Tibial nerve (tissue), 4 donors: ENCODE results near the gene TCP1. TPM values are rescaled to one million over a fixed set of nuclear protein-coding genes. Genes with fewer than 3 reads are reported as not detected.

ENCODE experiments used
- DNase-seq, 2 donors: peaks; one replicate each; pipeline ENCODE4 v3.0.0-alpha.2; 2019; ENCODE audit warnings: low spot score in 2 of 2
- H3K27ac ChIP-seq, 4 donors: fragments of 200-600 bp; sonication (generic) in 3 of 4; one replicate each; pipeline ENCODE4 v1.5.1; 2017 to 2019; ENCODE audit warnings: mild to moderate bottlenecking in 1 of 4
- H3K27me3 ChIP-seq, 2 donors: fragments of 200-600 bp; sonication (generic) in 1 of 2; one replicate each; pipeline versions ENCODE4 v1.5.1 to v1.6.0; 2017 to 2019
- H3K36me3 ChIP-seq, 3 donors: fragments of 200-600 bp; sonication (generic); one replicate each; pipeline ENCODE4 v1.5.1; 2018 to 2019
- H3K4me1 ChIP-seq, 4 donors: fragments of 200-600 bp; sonication (generic) in 3 of 4; one replicate each; pipeline ENCODE4 v1.5.1; 2017 to 2019
- H3K4me3 ChIP-seq, 4 donors: fragments of 200-600 bp; sonication (generic) in 3 of 4; one replicate each; pipeline ENCODE4 v1.5.1; 2017 to 2019; ENCODE audit warnings: mild to moderate bottlenecking in 1 of 4, moderate library complexity in 1 of 4
- H3K9me3 ChIP-seq, 4 donors: fragments of 200-600 bp; sonication (generic) in 3 of 4; one replicate each; pipeline ENCODE4 v1.5.1; 2017 to 2019
- CTCF ChIP-seq, 5 experiments: fragments of 200-600 bp in 3 of 5; fragments of 450-650 bp in 2 of 5; sonication (generic) in 3 of 5; IDR thresholded peaks; one replicate each; pipeline ENCODE4 v1.5.1; 2016 to 2019; ENCODE audit warnings: antibody characterized with exemption in 5 of 5, mild to moderate bottlenecking in 3 of 5, moderate library complexity in 2 of 5
- EP300 ChIP-seq, 2 donors: sonication (generic); formaldehyde crosslinking; IDR thresholded peaks; one replicate each; pipeline ENCODE4 v1.6.1; 2017; ENCODE audit warnings: antibody characterized with exemption in 2 of 2, mild to moderate bottlenecking in 1 of 2
- POLR2A ChIP-seq, 2 donors: fragments of 450-650 bp; IDR thresholded peaks; one replicate each; pipeline ENCODE4 v1.6.1; 2017; ENCODE audit warnings: antibody characterized with exemption in 2 of 2, mild to moderate bottlenecking in 2 of 2, moderate library complexity in 2 of 2
- WGBS, 2 donors: methylation state at CpG; one replicate each; pipeline ENCODE4 v1.1.5; 2018; 5-methylcytosine and 5-hydroxymethylcytosine counted together
- total RNA-seq, 4 donors: library from RNA; depleted of rRNA; stranded (reverse); fragments of >200 nt; gene quantifications; one replicate each; pipeline ENCODE4 v1.1.0, GENCODE V29; 2016

TCP1 gene
- 100 to 1,000 TPM in 2 of 4 donors, 10 to 100 TPM in 2; 81.0 to 106 (median 102) TPM for total RNA-seq

- Histone ChIP-seq H3K4me1 (peaks cover 3 to 68% (median 45%) of the 10 kb centered on the region in 4 donors), H3K9me3 (no peaks in the 10 kb centered on the region), H3K27me3 (no peaks in the 10 kb centered on the region), H3K4me3 (peak within 1 kb of the TSS; percentile 86 to 98 (median 92)), H3K36me3 (peaks cover 0 to 55% (median 0%) of the 10 kb centered on the region in 3 donors), H3K27ac (peak within 1 kb of the TSS; percentile 95 to 100 (median 98))
- WGBS, 2 donors = 0 to 1% methylated on average over 44 to 64 of the region's 64 CpGs
- DNase-seq = peak; percentile 99
- TF ChIP-seq CTCF (IDR thresholded peaks at IDR 0.05) (no peak), EP300 (IDR thresholded peaks at IDR 0.05) (peak; percentile 98 to 99), POLR2A (IDR thresholded peaks at IDR 0.05) (peak; percentile 99)
Observed at GRCh38 chr6:159789377-159790148, at the start of gene TCP1. Gene TCP1 (minus strand): TSS chr6:159789602. CDS start chr6:159789468, 134 bp downstream.

- no peak overlapping the region for H3K4me3 ChIP-seq
- H3K27me3 ChIP-seq = no peaks in the 10 kb centered on the region
- H3K27ac ChIP-seq = no peak overlapping the region
- TF ChIP-seq CTCF (IDR thresholded peaks at IDR 0.05) = no peak
- no peak for TF ChIP-seq POLR2A (IDR thresholded peaks at IDR 0.05)
- TF ChIP-seq EP300 (IDR thresholded peaks at IDR 0.05) = no peak
- peaks cover 0 to 10% (median 3%) of the 10 kb centered on the region in 4 donors for H3K4me1 ChIP-seq
- whole genome bisulfite sequencing, 2 donors = 76 to 81% methylated on average over 7 of the region's 7 CpGs
- no peaks in the 10 kb centered on the region for H3K9me3 ChIP-seq
- DNase-seq = no peak
- H3K36me3 ChIP-seq = no peaks in the 10 kb centered on the region
Observed at GRCh38 chr6:159838020-159838744, 48.8 kb upstream of the TCP1 start.

GRCh38 chr6:159837511-159837910 lies 48.1 kb upstream of the TCP1 start:
- no peak overlapping the region for H3K27ac ChIP-seq
- H3K4me1 ChIP-seq = peaks cover 0 to 10% (median 3%) of the 10 kb centered on the region in 4 donors
- no peaks in the 10 kb centered on the region for H3K9me3 ChIP-seq
- no peak for DNase-seq
- H3K36me3 ChIP-seq = no peaks in the 10 kb centered on the region
- 82 to 94% methylated on average over 8 of the region's 8 CpGs for WGBS, 2 donors
- TF ChIP-seq EP300 (IDR thresholded peaks at IDR 0.05) = no peak
- TF ChIP-seq CTCF (IDR thresholded peaks at IDR 0.05) = no peak
- TF ChIP-seq POLR2A (IDR thresholded peaks at IDR 0.05) = no peak
- H3K27me3 ChIP-seq = no peaks in the 10 kb centered on the region
- H3K4me3 ChIP-seq = no peak overlapping the region

- H3K9me3 ChIP-seq = no peaks in the 10 kb centered on the region
- TF ChIP-seq EP300 (IDR thresholded peaks at IDR 0.05) = no peak
- no peak for DNase-seq
- peak overlapping the region in 2 of 4 donors; percentile 56 to 64 for H3K27ac ChIP-seq
- peak overlapping the region in 1 of 4 donors; percentile 31 for H3K4me3 ChIP-seq
- 75 to 76% methylated on average over 29 of the region's 29 CpGs for WGBS, 2 donors
- H3K36me3 ChIP-seq = no peaks in the 10 kb centered on the region
- peaks cover 0 to 10% (median 3%) of the 10 kb centered on the region in 4 donors for H3K4me1 ChIP-seq
- H3K27me3 ChIP-seq = no peaks in the 10 kb centered on the region
Observed at GRCh38 chr6:159836718-159837490, 47.5 kb upstream of the TCP1 start.

- H3K4me1 ChIP-seq = peaks cover 0 to 10% (median 3%) of the 10 kb centered on the region in 4 donors
- no peaks in the 10 kb centered on the region for H3K27me3 ChIP-seq
- H3K9me3 ChIP-seq = no peaks in the 10 kb centered on the region
- WGBS, 2 donors = 82 to 88% methylated on average over 5 of the region's 5 CpGs
- DNase-seq = no peak
- H3K36me3 ChIP-seq = no peaks in the 10 kb centered on the region
- H3K27ac ChIP-seq = no peak overlapping the region
- H3K4me3 ChIP-seq = no peak overlapping the region
- TF ChIP-seq CTCF (IDR thresholded peaks at IDR 0.05) = no peak
Observed at GRCh38 chr6:159833997-159834603, 44.7 kb upstream of the TCP1 start.
